Activated T-cell treated with anti-CD3 and anti-CD28 coated beads, Interleukin-2, amount 50 U/mL, for 1 hour (primary cell): Measurements from ENCODE around the gene LKAAEAR1.

ENCODE experiments used
- DNase-seq: peaks from one replicate; pipeline ENCODE4 v3.0.0-alpha.2; 2020

Gene LKAAEAR1

GRCh38 chr20:64049878-64050260 lies 34.3 kb downstream of the LKAAEAR1 start:
- no peak for DNase-seq

GRCh38 chr20:64049060-64049877 lies 34.9 kb downstream of the LKAAEAR1 start, which contains the start of gene SOX18:
TSS of gene SOX18 (minus strand) at chr20:64049639. CDS start at chr20:64049516, 123 bp downstream.
- DNase-seq, result no peak

GRCh38 chr20:64048402-64049044 lies 35.7 kb downstream of the LKAAEAR1 start:
- no peak for DNase-seq

GRCh38 chr20:64047968-64048401 lies 36.2 kb downstream of the LKAAEAR1 start:
- DNase-seq, result no peak

- DNase-seq, result no peak
Measured at GRCh38 chr20:64047046-64047389, 37.2 kb downstream of the LKAAEAR1 start.

GRCh38 chr20:64045346-64046011 lies 38.7 kb downstream of the LKAAEAR1 start:
- DNase-seq, result no peak

- no peak for DNase-seq
Measured at GRCh38 chr20:64044484-64045247, 39.5 kb downstream of the LKAAEAR1 start.

GRCh38 chr20:64043768-64044167 lies 40.4 kb downstream of the LKAAEAR1 start:
- DNase-seq, result no peak

- no peak for DNase-seq
Measured at GRCh38 chr20:64042054-64042781, 42.0 kb downstream of the LKAAEAR1 start.

- no peak for DNase-seq
Measured at GRCh38 chr20:64041781-64042053, 42.5 kb downstream of the LKAAEAR1 start.

- no peak for DNase-seq
Measured at GRCh38 chr20:64041040-64041780, 43.0 kb downstream of the LKAAEAR1 start.

GRCh38 chr20:64040231-64041039 lies 43.8 kb downstream of the LKAAEAR1 start:
- no peak for DNase-seq

GRCh38 chr20:64039293-64040160 lies 44.7 kb downstream of the LKAAEAR1 start:
- DNase-seq, result no peak

- peak; percentile 85 for DNase-seq
Measured at GRCh38 chr20:64038565-64039292, 45.5 kb downstream of the LKAAEAR1 start.

GRCh38 chr20:64038224-64038564 lies 46.0 kb downstream of the LKAAEAR1 start:
- no peak for DNase-seq

GRCh38 chr20:64037498-64038213 lies 46.5 kb downstream of the LKAAEAR1 start:
- DNase-seq, result peak; percentile 44

- DNase-seq, result no peak
Measured at GRCh38 chr20:64037199-64037497, 47.0 kb downstream of the LKAAEAR1 start.

GRCh38 chr20:64036346-64037198 lies 47.6 kb downstream of the LKAAEAR1 start:
- no peak for DNase-seq
